Femur (tissue), 1 donor: ENCODE measurements around the gene MARS1.
"Not testable (repeated sequence)": the region's sequence is repeated elsewhere in the genome, so short reads cannot be mapped to it uniquely, and the experiment has no call there.

Experiments used
- DNase-seq: peaks from one replicate; pipeline ENCODE4 v3.0.0-alpha.2; 2017

Gene MARS1

DNA sequence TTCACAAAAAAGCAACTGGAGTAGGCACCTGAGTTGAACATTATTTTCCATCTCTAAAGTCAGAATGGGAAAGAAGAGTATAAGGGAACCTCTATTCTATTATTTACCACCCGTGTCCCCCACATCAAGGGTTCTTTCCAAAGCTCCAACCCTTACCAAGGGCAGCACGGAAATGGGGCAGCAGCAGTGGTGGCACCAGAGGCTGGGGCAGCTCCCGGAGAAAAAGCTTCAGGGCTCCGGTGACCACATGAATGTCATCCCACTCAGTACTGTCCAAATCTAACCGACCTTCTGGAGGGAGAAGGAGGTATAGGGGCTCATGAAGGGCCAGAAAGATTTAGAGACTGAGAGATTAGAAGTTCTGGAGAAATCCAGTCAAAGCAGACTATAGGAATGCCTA, 14.0 kb upstream of the MARS1 start:
- no peak for DNase-seq

DNA sequence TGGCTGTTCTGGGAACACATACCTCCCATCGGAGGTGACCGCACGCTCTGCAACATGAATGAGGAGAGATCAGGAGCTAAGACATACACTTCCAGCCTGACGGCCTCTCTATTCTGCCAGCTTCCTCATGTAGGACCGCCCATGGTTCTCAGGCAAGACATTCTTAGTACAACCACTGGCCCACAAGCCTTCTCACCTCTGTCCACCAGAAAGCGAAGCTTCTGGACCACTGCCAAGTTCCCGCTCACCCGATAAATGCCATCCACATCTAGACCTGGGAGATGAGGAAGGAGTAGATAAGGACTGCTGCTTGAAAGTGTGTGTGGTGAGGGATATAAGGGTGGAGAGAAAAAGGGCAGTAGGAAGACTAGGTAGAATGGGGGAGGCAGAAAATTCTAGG, 13.4 kb upstream of the MARS1 start:
- DNase-seq = no peak

GRCh38 chr12:57474862-57475261, 13.0 kb upstream of the MARS1 start:
- no peak for DNase-seq

DNA sequence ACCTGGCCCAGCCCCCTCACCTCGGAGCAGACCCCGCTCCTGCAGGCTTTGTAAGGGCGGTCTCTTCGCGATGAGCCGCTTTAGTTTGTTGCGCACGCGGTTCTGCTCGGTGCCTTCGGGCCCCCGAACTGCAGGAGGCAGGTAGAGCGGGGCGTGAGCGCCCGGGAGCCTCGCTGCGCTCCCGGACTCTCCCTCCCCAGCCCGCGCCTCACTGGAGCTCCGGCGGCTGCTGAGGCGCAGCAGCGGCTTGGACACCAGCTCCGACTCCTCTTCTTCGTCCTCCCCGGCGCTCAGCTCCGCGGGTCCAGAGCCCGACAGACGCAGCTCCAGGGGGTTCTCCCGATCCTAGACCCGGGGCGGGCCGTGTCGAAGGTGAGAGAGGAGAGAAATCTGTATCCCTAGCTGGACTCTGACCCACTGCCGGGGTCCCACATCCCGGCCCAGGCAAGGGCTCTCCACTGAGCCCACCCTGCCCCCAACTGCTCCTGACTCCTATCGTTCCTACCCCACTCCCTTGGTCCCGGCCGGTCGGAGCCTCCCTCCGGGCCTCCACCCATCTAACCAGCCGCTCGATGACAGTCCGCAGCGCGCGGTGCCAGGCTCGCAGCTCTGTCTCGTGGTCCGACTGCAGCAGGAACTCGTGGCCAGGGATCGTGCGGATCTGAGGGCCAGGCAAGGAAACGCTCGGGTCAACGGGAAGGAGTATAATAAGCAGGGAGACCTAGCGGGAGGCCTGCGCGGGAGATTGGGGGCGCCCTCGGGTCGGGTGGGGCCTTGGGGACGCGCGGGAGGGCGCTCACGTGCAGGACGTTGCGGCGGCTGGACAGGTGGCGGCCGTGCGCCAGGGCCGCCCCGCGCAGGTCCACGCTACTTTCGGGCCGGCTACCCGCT, 12.4 kb upstream of the MARS1 start:
- no peak for DNase-seq

GRCh38 chr12:57476162-57476992, 11.5 kb upstream of the MARS1 start:
- no peak for DNase-seq

- DNase-seq = no peak
Measured at GRCh38 chr12:57476993-57477709, 10.7 kb upstream of the MARS1 start.

DNA sequence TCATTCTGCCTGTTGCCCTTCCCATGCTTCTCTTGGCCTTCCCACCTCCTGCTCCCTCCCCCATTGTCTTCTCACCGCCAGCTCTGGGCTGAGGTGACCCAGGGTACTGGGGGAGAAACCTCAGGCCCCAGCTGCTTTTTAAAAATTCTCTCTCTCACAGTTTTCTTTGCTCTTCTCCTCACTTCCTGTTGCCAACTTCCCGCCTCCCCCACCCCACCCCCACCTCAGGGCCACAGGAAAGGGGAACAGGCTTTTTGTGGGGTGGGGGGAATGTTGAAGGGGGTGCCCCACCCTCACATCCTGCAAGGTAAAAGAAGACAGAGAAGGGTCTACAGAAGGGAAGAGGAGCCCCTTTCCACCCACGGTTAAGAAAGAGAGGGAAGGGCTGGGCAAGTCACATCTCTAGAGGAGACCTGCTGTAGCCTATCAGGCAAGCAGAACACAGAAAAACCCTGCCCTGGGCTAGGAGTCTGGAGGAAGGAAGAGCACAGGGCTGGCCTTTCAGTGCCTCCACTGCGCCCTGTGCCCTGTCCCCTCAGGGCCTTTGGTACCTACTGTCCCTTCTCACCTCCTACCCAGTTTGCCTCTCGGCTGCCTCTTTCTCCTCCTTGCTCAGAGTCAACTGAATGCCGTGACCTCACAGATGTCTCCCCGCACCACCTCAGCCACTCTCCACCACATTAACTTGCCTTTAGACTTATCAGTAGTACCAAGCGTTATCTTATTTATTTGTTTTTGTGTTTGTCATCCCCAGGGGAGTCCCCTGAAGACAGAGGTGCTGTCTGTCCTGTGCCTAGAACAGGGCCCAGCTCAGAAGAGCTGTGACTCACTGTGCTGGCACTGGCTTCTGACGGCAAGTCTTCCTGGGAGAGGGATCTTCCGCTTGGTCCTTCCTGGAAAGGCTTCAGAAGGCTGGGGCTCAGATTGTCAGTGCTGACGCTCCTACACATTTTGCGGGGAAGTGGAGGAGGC, 9.9 kb upstream of the MARS1 start:
- no peak for DNase-seq

DNA sequence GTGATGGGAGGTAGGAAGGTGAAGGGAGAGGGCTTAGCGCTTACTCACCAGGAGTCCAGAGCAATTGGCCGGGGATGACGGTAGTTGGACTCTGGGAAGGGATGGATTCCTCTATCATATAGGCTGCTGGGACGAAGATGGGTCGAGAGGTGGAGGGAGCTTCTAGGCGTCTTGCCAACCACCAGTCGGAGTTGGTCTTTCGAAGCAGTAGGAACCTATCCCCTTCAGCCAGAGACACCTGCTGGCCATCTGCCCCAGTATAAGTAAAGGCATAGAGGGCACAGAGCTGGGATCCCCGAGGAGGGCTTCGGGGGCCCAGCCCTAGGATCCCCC, 8.9 kb upstream of the MARS1 start:
- DNase-seq = no peak

- no peak for DNase-seq
Measured at GRCh38 chr12:57479376-57480115, 8.3 kb upstream of the MARS1 start, which contains the start of gene ARHGAP9. Gene ARHGAP9 (minus strand): TSS chr12:57479866. CDS start chr12:57479406, 460 bp downstream.

DNA sequence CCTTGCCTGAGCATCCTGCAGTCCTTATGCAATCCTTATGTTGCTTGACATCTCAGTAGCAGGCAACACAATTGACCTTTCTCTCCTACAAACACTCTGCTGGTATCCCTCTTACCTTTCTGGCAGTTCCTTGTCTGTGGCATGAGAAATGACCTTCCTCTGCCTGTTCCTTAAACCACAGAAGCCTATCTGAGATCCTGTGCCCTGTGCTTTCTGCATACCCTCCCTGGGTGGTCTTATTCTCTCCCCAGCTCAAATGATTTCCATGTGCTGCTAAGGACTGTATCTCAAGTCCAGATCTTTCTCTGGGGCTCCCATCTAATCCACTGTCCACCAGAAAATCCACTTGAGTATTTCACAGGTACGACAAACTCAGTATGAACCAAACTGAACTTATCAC, 6.2 kb upstream of the MARS1 start:
- DNase-seq = no peak

GRCh38 chr12:57483466-57483865, 4.4 kb upstream of the MARS1 start:
- no peak for DNase-seq

- no peak for DNase-seq
Measured at GRCh38 chr12:57485695-57486094, 2.2 kb upstream of the MARS1 start.

- DNase-seq = no peak
Measured at GRCh38 chr12:57487055-57487596, 742 bp upstream of the MARS1 start.

GRCh38 chr12:57488402-57489156, 711 bp downstream of the MARS1 start:
- no peak for DNase-seq

DNA sequence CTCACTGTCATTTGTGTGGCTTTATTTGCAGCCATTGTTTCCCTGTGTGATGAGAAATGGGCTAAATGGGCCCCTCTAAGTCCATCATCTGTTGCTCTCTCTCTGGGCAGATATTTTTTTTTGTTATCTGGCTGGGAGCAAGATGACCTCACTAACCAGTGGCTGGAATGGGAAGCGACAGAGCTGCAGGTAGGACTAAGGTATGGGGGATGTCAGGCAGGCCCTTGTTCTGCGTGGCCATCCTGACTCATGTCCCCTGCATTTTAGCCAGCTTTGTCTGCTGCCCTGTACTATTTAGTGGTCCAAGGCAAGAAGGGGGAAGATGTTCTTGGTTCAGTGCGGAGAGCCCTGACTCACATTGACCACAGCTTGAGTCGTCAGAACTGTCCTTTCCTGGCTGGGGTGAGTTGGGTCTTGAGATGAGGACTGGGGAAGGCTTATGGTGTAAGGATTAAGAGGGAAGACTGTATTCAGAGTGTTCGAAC, 1.3 kb downstream of the MARS1 start:
- DNase-seq = no peak

GRCh38 chr12:57490126-57490525, 2.3 kb downstream of the MARS1 start:
- no peak for DNase-seq

GRCh38 chr12:57491393-57492280, 3.8 kb downstream of the MARS1 start:
- no peak for DNase-seq

- DNase-seq = not testable (repeated sequence)
Measured at GRCh38 chr12:57495051-57495701, 7.3 kb downstream of the MARS1 start.
